HG02852 (cell line): ENCODE data around the gene OVOL3.

Experiments used
- ATAC-seq: cut with Tn5 transposase; IDR thresholded peaks from one replicate; pipeline ENCODE4 v1.9.1; 2021; ENCODE audit warnings: mild to moderate bottlenecking, moderate library complexity; ENCODE audit not compliant: unreplicated experiment

OVOL3 gene

DNA sequence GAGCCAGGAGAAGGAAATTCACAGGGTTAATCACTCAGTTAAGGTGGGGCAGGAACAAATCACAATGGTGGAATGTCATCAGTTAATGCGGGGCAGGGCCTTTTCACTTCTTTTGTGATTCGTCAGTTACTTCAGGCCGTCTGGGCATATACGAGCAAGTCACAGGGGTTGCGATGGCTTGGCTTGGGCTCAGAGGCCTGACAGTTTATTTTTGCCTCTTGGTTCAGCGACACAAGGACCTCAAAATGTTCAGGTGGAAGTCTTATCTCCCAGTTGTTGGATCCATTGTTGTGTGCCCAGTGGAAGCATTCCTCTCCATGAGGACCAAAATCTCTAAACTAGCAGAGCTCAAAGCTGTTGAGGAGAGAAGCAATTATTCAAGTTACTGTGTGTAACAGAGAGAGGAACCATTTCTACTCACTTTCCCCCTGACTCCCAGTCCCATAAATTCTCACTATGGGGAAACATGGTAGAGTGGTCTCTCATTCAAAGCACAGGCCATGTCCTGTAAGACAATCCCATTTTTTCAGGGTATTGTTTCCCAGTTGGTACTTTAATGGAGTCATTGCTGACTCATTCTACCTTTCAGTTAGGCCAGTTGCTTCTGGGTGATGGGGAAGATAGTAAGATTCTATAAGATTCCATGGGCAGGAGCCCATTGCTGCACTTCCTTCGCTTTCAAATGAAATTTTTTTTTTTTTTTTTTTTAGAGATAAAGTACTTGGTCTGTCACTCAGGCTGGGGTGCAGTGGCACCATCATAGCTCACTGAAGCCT lies 50.1 kb downstream of the OVOL3 start:
- no peak for ATAC-seq
